GM12891 (cell line): ENCODE results near the gene ZDHHC9.

Source experiments
- DNase-seq: peaks from one replicate; pipeline ENCODE4 v3.0.0; 2011; ENCODE audit warnings: low spot score; ENCODE audit not compliant: insufficient read length
- FAIRE-seq: peaks from 2 replicates; lab custom pipeline; 2011; peaks lifted over from hg19 to GRCh38; lab: Jason Lieb, UNC
- PAX5 ChIP-seq: IDR thresholded peaks from 2 replicates; pipeline ENCODE4 v1.6.1; 2011; ENCODE audit warnings: low read length, moderate library complexity, mild to moderate bottlenecking; ENCODE audit not compliant: insufficient read depth, severe bottlenecking
- POLR2A ChIP-seq: IDR thresholded peaks from 2 replicates; pipeline ENCODE4 v1.6.1; 2011; ENCODE audit warnings: low read depth, low read length, control low read depth
- POLR2AphosphoS5 ChIP-seq: IDR thresholded peaks from 2 replicates; pipeline ENCODE4 v1.6.1; 2011; ENCODE audit warnings: low read depth, low read length, control low read depth
- POU2F2 ChIP-seq: IDR thresholded peaks from 2 replicates; pipeline ENCODE4 v1.6.1; 2011; ENCODE audit warnings: low read depth, mild to moderate bottlenecking, control low read depth, low read length, moderate library complexity
- SPI1 ChIP-seq: IDR thresholded peaks from 2 replicates; pipeline ENCODE4 v1.6.1; 2011; ENCODE audit warnings: low read depth, low read length, control low read depth
- TAF1 ChIP-seq: IDR thresholded peaks from 2 replicates; pipeline ENCODE4 v1.6.1; 2011; ENCODE audit warnings: low read depth, low read length, control low read depth

The ZDHHC9 gene

GRCh38 chrX:129798456-129798855 lies 45.2 kb downstream of the ZDHHC9 start:
- no peak for FAIRE-seq

GRCh38 chrX:129797251-129797906 lies 46.3 kb downstream of the ZDHHC9 start:
- TF ChIP-seq PAX5: no peak
- no peak for TF ChIP-seq POU2F2
- TF ChIP-seq TAF1: no peak
- no peak for TF ChIP-seq SPI1
- TF ChIP-seq POLR2AphosphoS5: peak; percentile 82; the same call in 1 of the 2 replicates
- TF ChIP-seq POLR2A: no peak
- FAIRE-seq (peak; percentile 80), DNase-seq (no peak)

More at GRCh38 chrX:129798456-129798855, 45.2 kb downstream of the ZDHHC9 start:
- DNase-seq: no peak
- TF ChIP-seq POLR2A: no peak; the same call in 1 of the 2 replicates
- TF ChIP-seq TAF1: no peak

GRCh38 chrX:129795584-129795983 lies 48.1 kb downstream of the ZDHHC9 start:
- DNase-seq: no peak
- TF ChIP-seq POU2F2: no peak
- TF ChIP-seq POLR2AphosphoS5: no peak; the same call in 1 of the 2 replicates
- TF ChIP-seq PAX5: no peak
- TF ChIP-seq TAF1: no peak
- TF ChIP-seq POLR2A: no peak
- no peak for TF ChIP-seq SPI1
- FAIRE-seq: no peak

- FAIRE-seq (no peak), DNase-seq (no peak)
- no peak for TF ChIP-seq POLR2A
- no peak for TF ChIP-seq SPI1
- no peak for TF ChIP-seq TAF1
- no peak; the same call in 1 of the 2 replicates for TF ChIP-seq POLR2AphosphoS5
- TF ChIP-seq PAX5: no peak
- no peak for TF ChIP-seq POU2F2
Measured at GRCh38 chrX:129793604-129794191, 50.0 kb downstream of the ZDHHC9 start.

GRCh38 chrX:129792586-129793291 lies 50.9 kb downstream of the ZDHHC9 start:
- no peak for DNase-seq
- TF ChIP-seq SPI1: no peak
- no peak for TF ChIP-seq POLR2A
- no peak for TF ChIP-seq POLR2AphosphoS5
- no peak for TF ChIP-seq TAF1
- TF ChIP-seq POU2F2: no peak
- no peak for FAIRE-seq

GRCh38 chrX:129791961-129792570 lies 51.6 kb downstream of the ZDHHC9 start:
- DNase-seq (no peak), FAIRE-seq (no peak)
- TF ChIP-seq POU2F2 (no peak), POLR2AphosphoS5 (no peak), SPI1 (no peak), TAF1 (no peak), PAX5 (no peak), POLR2A (no peak)

GRCh38 chrX:129791336-129791735 lies 52.4 kb downstream of the ZDHHC9 start:
- DNase-seq: no peak
- FAIRE-seq: peak; percentile 56
- TF ChIP-seq TAF1 (no peak), POU2F2 (no peak), SPI1 (no peak), PAX5 (no peak), POLR2A (no peak), POLR2AphosphoS5 (no peak)

- no peak for DNase-seq
- no peak for FAIRE-seq
- TF ChIP-seq POLR2A (no peak), PAX5 (no peak), TAF1 (no peak), POLR2AphosphoS5 (no peak), SPI1 (no peak), POU2F2 (no peak)
Measured at GRCh38 chrX:129790808-129791207, 52.9 kb downstream of the ZDHHC9 start.

- DNase-seq: no peak
- FAIRE-seq: peak; percentile 48
- TF ChIP-seq TAF1 (no peak), SPI1 (no peak), PAX5 (no peak), POU2F2 (no peak), POLR2AphosphoS5 (no peak), POLR2A (no peak)
Measured at GRCh38 chrX:129790146-129790545, 53.5 kb downstream of the ZDHHC9 start.
